ENCODE data around the gene RNF224.
"Not testable (repeated sequence)": the region's sequence is repeated elsewhere in the genome, so short reads cannot be mapped to it uniquely, and the experiment has no call there.

Gene RNF224

DNA sequence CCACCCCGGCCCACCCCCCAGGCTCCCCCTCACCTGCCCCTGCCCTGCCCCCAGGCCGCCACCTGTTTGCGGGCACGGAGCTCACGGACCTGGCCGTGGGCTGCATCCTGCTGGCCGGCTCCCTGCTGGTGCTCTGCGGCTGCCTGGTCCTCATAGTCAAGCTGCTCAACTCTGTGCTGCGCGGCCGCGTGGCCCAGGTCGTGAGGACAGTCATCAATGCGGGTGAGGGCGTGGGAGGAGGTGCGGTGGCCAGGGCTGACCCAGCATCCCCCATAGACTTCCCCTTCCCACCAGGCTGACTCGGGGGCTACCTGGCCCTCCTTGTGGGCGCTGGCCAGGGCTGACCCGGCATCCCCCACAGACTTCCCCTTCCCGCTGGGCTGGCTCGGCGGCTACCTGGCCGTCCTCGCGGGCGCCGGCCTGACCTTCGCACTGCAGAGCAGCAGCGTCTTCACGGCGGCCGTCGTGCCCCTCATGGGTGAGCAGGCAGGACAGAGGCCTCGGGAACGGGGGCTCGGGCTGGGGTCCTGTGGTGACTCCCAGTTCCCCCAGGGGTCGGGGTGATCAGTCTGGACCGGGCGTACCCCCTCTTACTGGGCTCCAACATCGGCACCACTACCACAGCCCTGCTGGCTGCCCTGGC, 6.9 kb downstream of the RNF224 start:
- no peak for DNase-seq
- in situ Hi-C loops (cut with HindIII; ENCODE audit: low pct_ligation_motif_present, low pct_unique_long_range_greater_than_20kb, low sequenced_read_pairs) = no loop called here

DNA sequence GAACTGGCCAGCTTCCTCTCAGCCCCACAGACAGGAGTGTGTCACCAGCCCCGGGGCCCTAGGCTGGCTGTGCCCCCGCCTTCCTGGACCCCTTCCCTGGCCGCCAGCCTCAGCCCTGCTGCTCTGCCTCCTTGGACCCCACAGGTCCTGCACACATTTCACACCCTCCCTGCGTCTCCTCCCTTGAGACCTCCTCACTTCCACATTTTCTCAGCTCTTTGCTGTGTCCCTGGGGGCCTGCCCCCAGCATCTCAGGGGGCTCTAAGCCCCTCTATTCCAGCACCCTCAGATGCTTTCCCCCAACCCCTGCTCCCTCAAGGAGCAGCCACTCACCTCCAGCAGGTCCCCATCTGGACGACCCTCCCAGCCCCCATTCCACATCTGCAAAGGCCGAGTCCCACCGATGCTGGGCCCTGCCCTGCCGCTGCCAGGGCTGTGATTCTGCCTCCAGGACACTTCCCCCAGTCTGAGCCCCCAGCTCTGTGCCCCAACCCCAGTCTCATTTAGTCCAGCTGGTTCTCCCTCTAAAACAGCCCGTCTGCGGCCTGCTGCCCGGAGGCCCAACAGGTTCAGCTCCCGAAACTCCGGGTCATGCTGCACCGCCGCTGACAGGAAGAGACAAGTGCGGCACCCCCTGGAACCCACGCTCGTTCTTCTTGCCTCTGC, 7.6 kb downstream of the RNF224 start:
- in situ Hi-C loops (cut with HindIII; ENCODE audit: low pct_ligation_motif_present, low pct_unique_long_range_greater_than_20kb, low sequenced_read_pairs) = no loop called here
- no peak for DNase-seq

- in situ Hi-C loops (cut with HindIII; ENCODE audit: low pct_ligation_motif_present, low pct_unique_long_range_greater_than_20kb, low sequenced_read_pairs) = no loop called here
- DNase-seq = no peak
Measured at GRCh38 chr9:137235424-137236237, 8.3 kb downstream of the RNF224 start.

DNA sequence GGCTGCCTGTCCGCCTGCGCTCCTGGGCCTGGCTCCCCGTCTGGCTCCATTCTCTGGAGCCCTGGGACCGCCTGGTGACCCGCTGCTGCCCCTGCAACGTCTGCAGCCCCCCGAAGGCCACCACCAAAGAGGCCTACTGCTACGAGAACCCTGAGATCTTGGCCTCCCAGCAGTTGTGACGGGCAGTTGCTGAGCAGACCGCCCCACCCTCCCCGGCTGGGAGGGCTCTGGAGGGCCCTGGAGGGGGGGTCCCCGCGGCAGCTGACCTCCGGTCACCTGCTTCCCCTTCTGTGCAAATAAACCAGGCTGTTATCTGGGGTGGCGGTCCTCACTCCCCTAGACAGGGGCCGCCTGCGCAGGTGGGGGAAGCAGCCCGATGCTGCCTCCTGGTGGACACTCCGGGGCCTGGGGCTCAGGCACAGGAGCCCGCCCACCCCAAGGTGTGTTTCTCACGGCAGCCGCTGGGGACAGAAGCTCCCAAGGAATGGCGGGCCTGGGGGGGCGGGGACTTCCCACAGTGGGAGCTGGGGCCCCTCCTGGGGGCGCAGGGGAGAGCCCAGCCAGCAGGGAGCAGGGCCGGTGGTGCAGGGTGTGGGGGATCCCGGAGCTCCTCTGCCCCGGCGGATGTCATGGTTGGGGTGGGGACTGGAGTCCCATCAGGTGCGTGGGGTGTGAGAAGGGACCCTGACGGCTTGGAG, 9.1 kb downstream of the RNF224 start:
- in situ Hi-C loops (cut with HindIII; ENCODE audit: low pct_ligation_motif_present, low pct_unique_long_range_greater_than_20kb, low sequenced_read_pairs) = no loop called here

DNA sequence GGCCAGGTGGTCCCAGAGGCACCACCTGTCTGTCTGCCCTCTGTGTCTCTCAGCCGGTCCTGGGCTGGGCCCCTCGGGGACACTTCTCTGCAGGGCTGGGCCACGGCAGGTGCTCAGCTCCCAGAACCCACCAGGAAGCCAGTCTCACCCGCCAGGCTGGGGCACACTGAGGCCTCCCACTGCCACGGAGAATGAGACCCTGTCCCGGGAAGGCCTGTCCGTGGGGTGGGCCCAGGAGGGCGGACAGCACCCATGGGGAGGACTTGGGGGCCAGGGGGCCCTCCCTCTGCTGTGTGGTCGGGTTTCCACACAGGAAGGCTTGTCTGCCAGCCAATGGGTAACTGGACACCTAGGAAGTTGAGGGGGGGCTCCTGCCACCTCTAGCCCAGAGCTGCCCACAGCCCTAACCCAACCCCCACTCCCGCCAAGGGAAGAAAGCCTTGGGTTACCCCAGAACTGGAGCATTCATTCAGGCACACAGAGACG, 9.7 kb downstream of the RNF224 start:
- DNase-seq = no peak
- in situ Hi-C loops (cut with HindIII; ENCODE audit: low pct_ligation_motif_present, low pct_unique_long_range_greater_than_20kb, low sequenced_read_pairs) = no loop called here

More for the DNA sequence above, 9.1 kb downstream of the RNF224 start:
- peak; percentile 75 for DNase-seq

DNA sequence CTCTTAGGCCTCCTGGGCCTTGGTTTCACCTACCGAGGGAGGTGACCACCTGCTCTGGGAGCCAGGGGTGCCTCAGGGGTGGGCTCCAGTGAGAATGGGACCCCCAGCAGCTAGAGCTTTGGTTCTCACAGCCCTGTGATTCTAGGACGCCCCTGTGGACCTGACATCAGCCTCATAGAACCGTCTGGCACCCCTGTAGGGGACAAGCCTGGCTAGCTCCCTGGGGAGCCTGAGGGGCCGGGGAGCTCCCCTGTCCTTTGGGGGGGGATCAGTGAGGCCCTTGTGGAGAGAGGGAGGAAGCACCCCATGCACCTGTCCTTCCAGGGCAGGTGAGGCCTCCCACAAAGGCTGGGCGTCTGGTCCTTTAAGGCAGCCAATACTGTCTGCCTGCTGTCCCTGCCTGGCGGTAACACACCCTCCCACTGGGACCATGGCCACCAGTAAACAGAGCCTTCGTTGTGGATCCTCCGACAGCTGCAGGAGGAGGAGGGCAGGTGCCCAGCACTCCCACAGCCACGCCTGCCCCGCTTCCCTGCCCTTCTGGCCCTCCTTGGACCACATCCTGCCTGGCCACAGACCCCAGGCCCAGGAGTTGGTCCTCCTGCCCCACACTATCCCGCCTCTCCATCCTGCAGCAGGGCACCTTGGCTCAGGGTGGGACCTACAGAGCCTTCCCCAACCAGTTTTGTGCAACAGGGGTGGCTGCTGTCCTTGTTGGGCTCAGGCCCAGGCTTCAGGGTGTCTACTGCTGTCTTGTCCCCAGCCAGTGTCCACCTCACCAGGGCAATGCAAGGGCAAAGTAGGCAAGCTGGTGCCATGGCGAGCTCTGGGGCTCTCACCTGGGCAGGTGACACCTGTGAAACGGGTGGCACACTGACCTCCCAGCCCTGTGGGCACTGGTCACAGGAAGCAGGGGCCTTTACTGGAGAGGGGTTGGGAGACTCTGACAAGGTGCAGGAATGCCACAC, 10.7 kb downstream of the RNF224 start:
- in situ Hi-C loops (cut with HindIII; ENCODE audit: low pct_ligation_motif_present, low pct_unique_long_range_greater_than_20kb, low sequenced_read_pairs) = no loop called here
- no peak for DNase-seq

DNA sequence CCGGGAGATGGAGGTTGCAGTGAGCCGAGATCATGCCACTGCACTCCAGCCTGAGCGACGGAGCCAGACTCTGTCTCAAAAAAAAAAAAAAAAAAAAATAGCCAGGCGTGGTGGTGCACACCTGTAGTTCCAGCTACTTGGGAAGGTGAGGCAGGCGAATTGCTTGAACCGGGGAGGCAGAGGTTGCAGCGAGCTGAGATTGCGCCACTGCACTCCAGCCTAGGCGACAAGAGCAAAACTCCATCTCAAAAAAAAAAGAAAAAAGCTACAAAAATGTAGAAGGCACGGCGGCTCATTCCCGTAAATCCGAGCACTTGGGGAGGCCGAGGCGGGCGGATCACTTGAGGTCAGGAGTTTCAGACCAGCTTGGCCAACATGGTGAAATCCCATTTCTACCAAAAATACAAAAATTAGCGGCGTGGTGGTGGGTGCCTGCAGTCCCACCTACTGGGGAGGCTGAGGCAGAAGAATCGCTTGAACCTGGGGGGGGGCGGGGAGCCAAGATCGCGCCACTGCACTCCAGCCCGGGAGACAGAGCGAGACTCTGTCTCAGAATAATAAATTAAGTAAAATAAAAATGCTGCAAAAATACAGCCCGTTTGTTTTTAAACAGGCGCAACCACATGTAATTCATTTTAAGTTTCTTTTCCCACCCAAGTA, 12.4 kb downstream of the RNF224 start:
- DNase-seq; in situ Hi-C loops (cut with HindIII; ENCODE audit: low pct_ligation_motif_present, low pct_unique_long_range_greater_than_20kb, low sequenced_read_pairs): not testable (repeated sequence)

DNA sequence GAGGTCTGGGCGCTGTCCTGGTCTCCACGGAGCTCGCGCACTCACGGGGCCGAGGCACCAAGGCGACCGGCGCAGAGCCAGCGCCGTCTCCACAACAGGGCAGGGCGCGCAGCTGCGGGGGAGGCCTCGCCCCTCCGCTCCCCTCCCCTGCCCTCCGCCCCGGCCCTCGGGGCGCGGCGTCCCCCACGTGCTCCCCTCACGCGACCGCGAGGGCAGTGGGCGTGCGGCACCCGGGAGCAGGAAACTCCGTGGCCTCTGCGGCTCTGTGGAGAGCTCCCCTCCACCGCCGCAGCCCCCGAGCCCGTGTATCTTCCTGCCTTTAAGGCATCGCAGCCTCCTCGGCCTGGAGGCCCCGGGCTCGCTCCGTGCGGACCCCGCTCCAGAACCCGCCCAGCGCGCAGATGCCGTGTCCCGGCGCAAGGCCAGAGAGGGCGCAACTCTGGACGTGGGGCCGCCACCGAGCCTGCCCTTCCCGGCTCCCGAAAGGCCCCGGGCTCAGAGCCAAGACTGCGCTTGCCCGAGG, 13.1 kb downstream of the RNF224 start:
- in situ Hi-C loops (cut with HindIII; ENCODE audit: low pct_ligation_motif_present, low pct_unique_long_range_greater_than_20kb, low sequenced_read_pairs) = no loop called here
- peak; percentile 64 for DNase-seq

- in situ Hi-C loops (cut with HindIII; ENCODE audit: low pct_ligation_motif_present, low pct_unique_long_range_greater_than_20kb, low sequenced_read_pairs) = no loop called here
Measured at GRCh38 chr9:137240841-137241489, 13.7 kb downstream of the RNF224 start, which contains the start of gene TUBB4B. Gene TUBB4B, plus strand, starts transcription at chr9:137241287. Its CDS starts 74 bp downstream, at chr9:137241361.

GRCh38 chr9:137241490-137242268, 14.4 kb downstream of the RNF224 start:
- peak; percentile 50 for DNase-seq
- in situ Hi-C loops (cut with HindIII; ENCODE audit: low pct_ligation_motif_present, low pct_unique_long_range_greater_than_20kb, low sequenced_read_pairs) = no loop called here

More at GRCh38 chr9:137240841-137241489, 13.7 kb downstream of the RNF224 start, which contains the start of gene TUBB4B:
- DNase-seq = peak; percentile 98

GRCh38 chr9:137242269-137243203, 15.2 kb downstream of the RNF224 start:
- DNase-seq = no peak
- in situ Hi-C loops (cut with HindIII; ENCODE audit: low pct_ligation_motif_present, low pct_unique_long_range_greater_than_20kb, low sequenced_read_pairs) = no loop called here

DNA sequence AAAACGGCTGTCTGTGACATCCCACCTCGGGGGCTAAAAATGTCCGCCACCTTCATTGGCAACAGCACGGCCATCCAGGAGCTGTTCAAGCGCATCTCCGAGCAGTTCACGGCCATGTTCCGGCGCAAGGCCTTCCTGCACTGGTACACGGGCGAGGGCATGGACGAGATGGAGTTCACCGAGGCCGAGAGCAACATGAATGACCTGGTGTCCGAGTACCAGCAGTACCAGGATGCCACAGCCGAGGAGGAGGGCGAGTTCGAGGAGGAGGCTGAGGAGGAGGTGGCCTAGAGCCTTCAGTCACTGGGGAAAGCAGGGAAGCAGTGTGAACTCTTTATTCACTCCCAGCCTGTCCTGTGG, 15.9 kb downstream of the RNF224 start:
- DNase-seq; in situ Hi-C loops (cut with HindIII; ENCODE audit: low pct_ligation_motif_present, low pct_unique_long_range_greater_than_20kb, low sequenced_read_pairs): not testable (repeated sequence)

DNA sequence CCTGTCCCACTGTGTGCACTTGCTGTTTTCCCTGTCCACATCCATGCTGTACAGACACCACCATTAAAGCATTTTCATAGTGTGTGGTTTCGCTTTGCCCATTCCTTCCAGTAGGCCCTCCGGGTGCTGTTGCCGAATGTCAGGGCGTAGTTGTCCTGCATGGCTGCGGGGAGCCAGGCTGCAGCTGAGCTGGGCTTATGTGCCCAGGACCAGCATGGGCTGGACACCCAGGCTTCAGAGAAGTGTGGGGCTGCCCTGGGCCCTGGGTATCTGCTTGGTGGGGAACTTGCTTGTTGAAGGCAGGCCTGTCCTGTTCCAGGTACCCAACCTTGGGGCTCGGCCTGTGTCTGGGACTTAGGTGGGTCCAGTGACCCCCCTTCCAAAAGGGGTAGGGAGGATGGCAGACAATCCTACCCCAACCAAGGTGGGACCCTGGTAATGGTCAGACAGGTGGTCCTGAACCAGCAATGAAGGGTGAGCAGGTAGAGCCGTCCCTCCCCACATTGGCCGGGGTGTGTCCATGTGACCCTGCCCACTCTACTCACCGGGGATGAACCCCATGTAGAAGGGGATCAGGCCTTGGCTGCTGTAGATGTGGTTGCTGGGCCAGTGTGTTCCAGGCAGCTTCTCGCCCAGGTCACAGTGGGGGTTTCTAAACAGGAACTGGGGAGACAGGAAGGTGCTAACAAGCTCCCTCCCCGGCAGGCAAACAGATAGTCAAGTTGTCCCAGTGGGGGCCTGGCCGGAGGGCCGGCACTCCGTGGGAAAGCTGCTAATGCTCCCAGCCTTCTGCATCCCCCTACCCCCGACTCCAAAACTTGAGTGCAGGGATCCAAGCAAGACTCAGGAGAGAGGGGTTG, 16.6 kb downstream of the RNF224 start:
- in situ Hi-C loops (cut with HindIII; ENCODE audit: low pct_ligation_motif_present, low pct_unique_long_range_greater_than_20kb, low sequenced_read_pairs) = no loop called here
- DNase-seq = no peak

Data from ACHN (cell line).